GM21619 (cell line): ENCODE results near the gene CBFA2T2.
A peak's percentile ranks its signal among the peaks of the same experiment; 100 is the strongest.
"Not testable (repeated sequence)": the region's sequence is repeated elsewhere in the genome, so short reads cannot be mapped to it uniquely, and the experiment has no call there.

Experiments used
- ATAC-seq: cut with Tn5 transposase; IDR thresholded peaks from one replicate; pipeline ENCODE4 v1.9.1; 2021; ENCODE audit not compliant: unreplicated experiment

The CBFA2T2 gene

GRCh38 chr20:33545763-33546162 lies 55.9 kb downstream of the CBFA2T2 start:
- ATAC-seq = no peak

GRCh38 chr20:33549229-33549999 lies 59.5 kb downstream of the CBFA2T2 start:
- no peak for ATAC-seq

GRCh38 chr20:33551778-33552177 lies 61.9 kb downstream of the CBFA2T2 start:
- ATAC-seq = no peak

GRCh38 chr20:33552519-33552918 lies 62.6 kb downstream of the CBFA2T2 start:
- no peak for ATAC-seq

GRCh38 chr20:33553516-33553915 lies 63.6 kb downstream of the CBFA2T2 start:
- ATAC-seq = no peak

- ATAC-seq = peak; percentile 91
Observed at GRCh38 chr20:33554914-33555420, 65.1 kb downstream of the CBFA2T2 start.

- no peak for ATAC-seq
Observed at GRCh38 chr20:33555755-33556154, 65.9 kb downstream of the CBFA2T2 start.

- no peak for ATAC-seq
Observed at GRCh38 chr20:33556246-33556645, 66.3 kb downstream of the CBFA2T2 start.

GRCh38 chr20:33558348-33559144 lies 68.7 kb downstream of the CBFA2T2 start:
- no peak for ATAC-seq

- ATAC-seq = no peak
Observed at GRCh38 chr20:33559212-33559611, 69.3 kb downstream of the CBFA2T2 start.

- ATAC-seq = no peak
Observed at GRCh38 chr20:33560026-33560425, 70.1 kb downstream of the CBFA2T2 start.

- not testable (repeated sequence) for ATAC-seq
Observed at GRCh38 chr20:33561053-33561452, 71.2 kb downstream of the CBFA2T2 start.

GRCh38 chr20:33561692-33562601 lies 72.1 kb downstream of the CBFA2T2 start:
- ATAC-seq = no peak

- ATAC-seq = no peak
Observed at GRCh38 chr20:33563788-33564187, 73.9 kb downstream of the CBFA2T2 start.

- ATAC-seq = no peak
Observed at GRCh38 chr20:33566781-33567603, 77.1 kb downstream of the CBFA2T2 start.

GRCh38 chr20:33567949-33568348 lies 78.1 kb downstream of the CBFA2T2 start:
- no peak for ATAC-seq

- ATAC-seq = no peak
Observed at GRCh38 chr20:33568378-33568777, 78.5 kb downstream of the CBFA2T2 start.

- ATAC-seq = no peak
Observed at GRCh38 chr20:33568868-33569801, 79.2 kb downstream of the CBFA2T2 start.

- no peak for ATAC-seq
Observed at GRCh38 chr20:33569802-33570391, 80.0 kb downstream of the CBFA2T2 start.
